NCI-H2227 (cell line): ENCODE data around the gene RRAD.
A peak's percentile ranks its signal among the peaks of the same experiment; 100 is the strongest.
"Not testable (repeated sequence)": the region's sequence is repeated elsewhere in the genome, so short reads cannot be mapped to it uniquely, and the experiment has no call there.

Experiments used
- DNase-seq: peaks from one replicate; lab custom pipeline; 2025; ENCODE audit not compliant: unreplicated experiment; lab: John Stamatoyannopoulos, UW

Gene RRAD

GRCh38 chr16:66950971-66951790 lies 25.8 kb upstream of the RRAD start:
- DNase-seq, result no peak

GRCh38 chr16:66950437-66950836 lies 25.1 kb upstream of the RRAD start:
- no peak for DNase-seq

GRCh38 chr16:66949472-66949871 lies 24.1 kb upstream of the RRAD start:
- DNase-seq, result no peak

GRCh38 chr16:66948837-66949225 lies 23.5 kb upstream of the RRAD start:
- no peak for DNase-seq

- DNase-seq, result no peak
Measured at GRCh38 chr16:66948134-66948836, 22.9 kb upstream of the RRAD start.

GRCh38 chr16:66947302-66948065 lies 22.1 kb upstream of the RRAD start:
- DNase-seq, result peak; percentile 78

GRCh38 chr16:66946974-66947301 lies 21.6 kb upstream of the RRAD start:
- no peak for DNase-seq

- DNase-seq, result no peak
Measured at GRCh38 chr16:66946541-66946940, 21.2 kb upstream of the RRAD start.

GRCh38 chr16:66945939-66946338 lies 20.6 kb upstream of the RRAD start:
- DNase-seq, result no peak

GRCh38 chr16:66944971-66945370 lies 19.6 kb upstream of the RRAD start:
- not testable (repeated sequence) for DNase-seq

- DNase-seq, result no peak
Measured at GRCh38 chr16:66944054-66944441, 18.7 kb upstream of the RRAD start.

- no peak for DNase-seq
Measured at GRCh38 chr16:66943426-66944053, 18.2 kb upstream of the RRAD start.

GRCh38 chr16:66942981-66943380 lies 17.6 kb upstream of the RRAD start:
- no peak for DNase-seq

GRCh38 chr16:66940236-66940635 lies 14.9 kb upstream of the RRAD start:
- DNase-seq, result no peak

- DNase-seq, result no peak
Measured at GRCh38 chr16:66939366-66939765, 14.0 kb upstream of the RRAD start.

- DNase-seq, result no peak
Measured at GRCh38 chr16:66937725-66938337, 12.5 kb upstream of the RRAD start.

GRCh38 chr16:66936889-66937554 lies 11.7 kb upstream of the RRAD start:
- no peak for DNase-seq

- no peak for DNase-seq
Measured at GRCh38 chr16:66936462-66936861, 11.1 kb upstream of the RRAD start.

- peak; percentile 3 for DNase-seq
Measured at GRCh38 chr16:66935314-66936011, 10.1 kb upstream of the RRAD start, which contains the start of gene CES2. Gene CES2 (plus strand): TSS chr16:66935516. CDS start chr16:66935636, 120 bp downstream.

- DNase-seq, result not testable (repeated sequence)
Measured at GRCh38 chr16:66934839-66935313, 9.5 kb upstream of the RRAD start.
